ENCODE results near the gene PAIP1.
"Not testable (repeated sequence)": the region's sequence is repeated elsewhere in the genome, so short reads cannot be mapped to it uniquely, and the experiment has no call there.

Gene PAIP1

DNA sequence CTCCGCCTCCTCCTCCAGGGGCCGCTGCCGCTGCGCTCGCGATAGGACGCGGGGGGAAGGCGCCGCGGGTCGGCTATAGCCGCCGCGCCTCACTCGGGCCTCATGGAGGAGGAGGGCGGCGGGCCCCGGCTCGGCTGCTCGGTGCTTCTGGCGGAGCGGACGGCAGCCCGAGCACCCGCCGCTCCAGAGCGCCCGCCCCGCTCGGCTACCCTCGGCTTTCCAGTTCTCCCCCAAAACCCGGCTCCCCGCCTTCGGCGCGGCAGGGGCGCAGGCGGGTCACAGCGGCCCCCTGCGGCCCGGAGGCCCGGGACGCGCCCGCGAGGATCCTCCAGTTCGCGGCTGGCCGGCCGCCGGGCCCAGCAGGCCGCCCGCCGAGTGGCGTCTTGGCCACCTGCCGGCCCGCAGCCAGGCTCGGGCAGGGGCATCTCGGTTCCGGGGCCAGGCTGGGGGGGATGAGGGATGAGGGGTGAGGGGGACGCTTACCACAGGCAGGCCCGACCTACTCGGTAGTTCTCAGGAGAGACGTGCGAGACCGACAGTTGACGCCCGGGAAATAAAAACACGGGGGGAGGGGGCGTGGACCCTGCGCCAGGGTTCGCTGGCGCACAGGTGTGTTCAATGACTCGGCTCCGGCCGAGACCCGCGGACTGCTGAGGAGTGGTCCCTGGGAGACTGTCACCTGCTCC lies at the start of gene PAIP1:
Gene PAIP1, minus strand, starts transcription at position 221 of the 686 bp plus-strand sequence. CDS start 231 bp downstream, outside the sequence.
- DNase-seq, result peak; percentile 86

DNA sequence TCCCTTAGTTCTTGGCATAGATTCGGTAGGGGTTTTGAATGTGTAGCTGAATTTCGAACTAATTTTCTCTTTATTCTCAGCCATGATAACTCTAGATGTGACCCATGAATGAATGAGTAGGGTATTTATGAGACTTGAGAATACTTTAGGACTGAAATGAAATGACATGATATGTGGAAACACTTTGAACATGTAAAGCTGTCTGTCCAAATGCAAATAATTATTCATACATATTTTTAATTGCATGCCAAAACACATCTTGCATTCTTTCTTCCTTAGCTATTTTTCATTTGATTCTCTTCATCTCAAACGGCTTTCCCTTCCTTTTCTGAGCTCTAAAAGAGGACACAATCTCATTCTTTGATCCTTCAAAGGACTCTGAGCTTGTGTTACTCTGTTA lies 49.5 kb upstream of the PAIP1 start:
- DNase-seq, result no peak

- DNase-seq, result no peak
These were observed 47.8 kb upstream of the PAIP1 start for GRCh38 chr5:43604699-43605098.

DNA sequence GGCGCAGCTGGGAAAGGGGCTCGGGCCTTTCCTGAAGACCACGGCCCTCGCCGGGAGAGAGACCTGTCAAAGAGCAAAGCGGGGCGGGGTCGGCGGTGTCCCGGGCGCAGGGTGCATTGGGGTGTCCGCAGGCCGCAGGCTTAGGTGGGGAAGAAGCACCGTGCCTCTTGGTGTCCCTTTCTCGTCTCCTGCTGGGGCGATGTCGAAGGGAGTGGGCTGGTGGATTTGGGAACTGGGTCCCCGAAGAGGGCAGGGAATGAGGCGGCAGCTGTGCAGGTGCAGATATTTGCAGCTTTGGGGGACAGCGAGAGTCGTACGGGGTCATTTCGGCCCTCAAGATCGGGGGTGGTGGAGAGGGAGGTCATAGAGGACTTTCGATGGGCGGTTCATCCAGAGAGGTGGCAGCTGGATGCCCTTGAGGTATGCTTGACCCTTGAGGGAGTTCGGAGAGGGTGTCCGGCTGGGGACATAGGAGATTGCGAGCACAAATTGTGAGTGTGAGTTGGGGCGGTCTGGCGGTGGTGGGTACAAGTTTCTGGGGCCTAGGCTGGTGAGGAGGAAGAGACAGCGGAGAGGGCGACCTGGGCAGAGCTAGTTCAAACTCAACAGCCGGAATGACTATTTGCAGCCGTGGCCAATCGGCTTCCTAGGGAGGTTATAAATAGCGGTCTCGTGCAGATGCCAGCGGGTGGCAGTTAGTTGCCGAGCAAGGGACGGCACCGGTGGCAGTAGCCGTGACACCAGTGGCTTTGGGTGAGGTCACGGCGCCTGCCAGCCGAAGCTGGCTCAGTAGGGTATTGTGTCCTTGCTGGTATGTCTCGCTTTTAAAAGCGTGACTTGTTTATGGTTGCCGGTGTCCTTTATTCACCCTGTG lies 46.7 kb upstream of the PAIP1 start:
- DNase-seq, result peak; percentile 83

DNA sequence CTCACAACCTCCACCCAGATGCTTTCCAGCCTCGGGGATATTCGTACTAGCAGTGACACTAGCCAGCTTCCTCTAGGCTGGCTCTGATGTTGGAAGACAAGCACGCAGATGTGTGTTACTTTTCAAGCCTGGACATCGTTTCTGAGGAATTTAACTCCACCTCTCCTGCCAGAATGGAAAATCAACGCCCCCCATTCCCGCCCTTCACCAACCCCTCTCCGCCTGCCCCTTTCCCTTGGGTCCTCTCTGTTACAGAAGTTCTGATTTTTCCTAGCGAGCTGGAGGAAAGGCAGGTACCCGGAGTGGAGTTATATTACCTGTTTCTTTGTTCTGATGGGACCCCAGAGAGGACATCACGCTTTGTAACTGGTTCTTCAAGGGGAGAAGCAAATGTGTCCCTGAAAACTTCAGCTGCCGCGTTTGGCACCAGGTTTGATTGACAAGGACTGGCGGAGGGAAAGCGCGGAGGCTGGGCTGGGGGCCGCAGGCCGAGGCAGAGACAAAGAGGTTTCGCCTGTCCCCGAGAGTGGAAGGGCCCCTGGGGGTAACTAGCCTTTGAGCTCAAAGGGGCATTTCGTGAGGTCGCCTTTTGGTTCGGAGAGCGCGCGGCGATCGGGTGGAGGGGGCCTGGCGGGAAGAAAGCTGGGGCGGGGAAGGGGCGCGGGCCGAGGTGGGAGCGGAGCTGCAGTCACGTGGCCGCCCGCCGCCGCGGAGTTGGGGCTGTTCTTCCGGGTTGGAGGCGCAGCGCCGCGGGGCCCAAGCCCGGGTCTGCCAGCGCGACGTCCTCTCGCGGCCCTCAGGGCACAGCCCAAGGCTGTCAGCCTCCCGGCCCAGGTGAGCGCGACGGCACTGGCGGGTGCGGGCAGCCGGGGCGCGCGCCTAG lies 45.8 kb upstream of the PAIP1 start, which contains the start of gene NNT:
Gene NNT, plus strand, starts transcription at position 720 of the 883 bp plus-strand sequence. CDS start 6,016 bp downstream, outside the sequence.
- DNase-seq, result peak; percentile 70

GRCh38 chr5:43601454-43602260 lies 44.8 kb upstream of the PAIP1 start:
- DNase-seq, result peak; percentile 3

- not testable (repeated sequence) for DNase-seq
These were observed 42.0 kb upstream of the PAIP1 start for GRCh38 chr5:43598927-43599326.

- DNase-seq, result no peak
These were observed 35.5 kb upstream of the PAIP1 start for GRCh38 chr5:43592363-43592762.

GRCh38 chr5:43590700-43591099 lies 33.8 kb upstream of the PAIP1 start:
- DNase-seq, result no peak

DNA sequence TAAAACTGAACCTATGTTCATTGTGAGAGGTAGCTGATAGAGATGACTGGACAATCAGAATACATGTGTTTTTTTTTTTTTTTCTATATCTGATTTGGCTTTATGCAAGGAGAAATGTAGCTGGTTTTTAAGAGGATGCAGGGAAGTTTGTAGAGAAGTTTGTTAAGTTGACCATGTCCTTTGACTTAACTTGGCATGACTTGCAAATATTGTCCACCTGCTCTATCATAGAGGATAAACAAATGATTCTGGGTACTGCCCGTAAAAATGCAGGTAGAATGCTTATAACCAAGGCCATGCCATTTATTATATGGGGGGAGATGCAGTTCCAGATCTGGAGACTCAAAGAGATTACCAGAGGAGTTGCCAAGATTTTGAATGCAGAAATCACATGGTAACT lies 32.4 kb upstream of the PAIP1 start:
- no peak for DNase-seq

DNA sequence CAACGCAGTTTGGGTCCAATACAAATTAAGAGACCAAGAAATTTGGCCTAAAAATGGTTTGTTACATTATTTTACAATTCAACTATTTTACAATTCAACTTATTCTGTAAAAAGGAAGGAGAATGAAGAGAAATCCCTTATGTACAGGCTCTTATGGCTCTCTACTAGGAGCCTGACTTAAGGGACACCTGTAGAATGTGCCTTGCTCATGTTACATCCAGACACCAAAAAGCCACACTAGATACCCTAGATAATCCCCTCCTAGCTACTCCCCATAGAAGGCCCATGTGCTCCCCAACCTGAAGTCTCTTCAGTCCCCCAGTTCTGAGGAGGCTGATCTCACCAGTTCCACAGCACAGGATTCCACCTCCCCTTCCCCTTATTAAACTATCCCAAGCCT lies 32.0 kb upstream of the PAIP1 start:
- DNase-seq, result no peak

DNA sequence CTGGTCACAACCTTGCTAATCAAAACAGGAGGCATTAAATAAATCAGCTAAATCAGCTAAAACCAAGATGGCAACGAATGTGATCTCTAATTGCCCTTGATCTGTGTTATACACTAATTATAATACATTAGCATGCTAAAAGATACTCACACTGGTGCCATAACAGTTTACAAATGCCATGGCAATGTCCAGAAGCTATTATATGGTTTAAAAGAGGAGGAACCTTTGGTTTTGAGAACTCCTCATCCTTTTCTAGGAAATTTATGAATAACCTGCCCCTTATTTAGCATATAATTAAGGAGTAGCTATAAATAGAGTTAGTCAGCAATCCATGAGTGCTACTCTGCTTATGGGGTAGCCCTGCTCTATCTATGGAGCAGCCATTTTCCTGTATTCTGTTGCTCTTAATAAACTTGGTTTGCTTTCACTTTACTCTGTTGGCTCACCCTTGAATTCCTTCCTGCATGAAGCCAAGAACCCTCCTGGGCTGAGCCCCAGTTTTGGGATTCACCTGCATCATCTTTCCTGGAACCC lies 27.4 kb upstream of the PAIP1 start:
- DNase-seq, result no peak

DNA sequence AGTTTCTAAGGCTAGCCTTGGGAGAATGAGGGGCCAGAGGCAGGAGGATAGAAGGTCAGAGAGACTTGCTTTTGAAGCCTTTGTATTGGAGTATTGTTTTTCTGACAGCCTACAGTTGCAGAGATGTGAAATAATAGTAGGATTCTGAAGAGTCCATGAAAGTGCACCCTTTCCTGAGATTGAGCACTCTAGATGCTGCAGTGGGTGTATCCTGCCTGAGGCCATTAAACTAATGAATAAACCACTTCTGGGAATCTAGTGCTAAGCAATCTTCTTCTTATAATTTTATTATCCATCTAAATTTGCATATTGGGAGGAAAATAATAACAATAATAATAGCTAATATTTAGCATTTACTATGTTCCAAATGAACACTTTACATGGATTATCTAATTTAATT lies 26.8 kb upstream of the PAIP1 start:
- DNase-seq, result no peak

DNA sequence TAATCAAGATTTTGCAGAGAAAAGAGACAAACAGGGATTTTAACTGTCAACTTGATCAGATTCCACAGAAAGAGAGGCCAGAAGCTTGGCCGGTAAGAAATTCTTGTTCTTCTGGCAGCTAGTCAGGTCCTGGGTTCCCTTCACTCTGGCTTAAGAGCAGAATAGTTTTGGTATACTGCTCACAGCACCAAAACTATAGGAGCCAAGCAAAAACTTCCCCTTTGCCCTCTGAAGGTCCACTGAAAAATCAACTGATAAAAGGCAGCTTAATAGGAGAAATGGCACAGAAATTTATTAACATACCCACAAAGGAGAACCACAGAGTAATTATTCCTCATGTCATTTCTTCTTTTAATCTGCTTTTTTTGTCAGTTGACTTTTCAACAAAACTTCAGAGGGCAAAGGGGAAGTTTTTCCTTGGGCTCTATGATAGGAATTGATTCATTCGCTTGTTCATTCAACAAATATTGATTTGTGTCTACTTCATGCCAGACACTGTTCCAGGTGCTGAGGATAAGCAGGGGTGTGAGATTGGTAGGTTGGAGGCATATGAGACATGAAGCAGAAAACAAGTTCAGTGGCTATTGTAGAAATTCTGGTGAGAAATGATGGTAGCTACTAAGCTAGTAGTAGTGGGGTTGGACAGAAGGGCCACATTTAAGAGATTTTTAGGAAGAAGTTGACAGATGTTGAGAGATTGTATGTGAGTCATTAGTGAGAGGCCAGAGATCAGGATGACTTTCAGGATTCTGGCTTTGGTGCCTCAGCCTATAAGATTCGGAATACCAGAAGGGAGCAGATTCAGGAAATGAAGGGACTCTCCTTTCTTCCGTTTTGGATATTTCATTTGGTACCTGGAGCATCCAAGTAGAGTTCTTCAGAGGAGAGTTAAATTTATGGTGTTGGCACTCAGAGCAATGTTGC lies 25.5 kb upstream of the PAIP1 start:
- no peak for DNase-seq

DNA sequence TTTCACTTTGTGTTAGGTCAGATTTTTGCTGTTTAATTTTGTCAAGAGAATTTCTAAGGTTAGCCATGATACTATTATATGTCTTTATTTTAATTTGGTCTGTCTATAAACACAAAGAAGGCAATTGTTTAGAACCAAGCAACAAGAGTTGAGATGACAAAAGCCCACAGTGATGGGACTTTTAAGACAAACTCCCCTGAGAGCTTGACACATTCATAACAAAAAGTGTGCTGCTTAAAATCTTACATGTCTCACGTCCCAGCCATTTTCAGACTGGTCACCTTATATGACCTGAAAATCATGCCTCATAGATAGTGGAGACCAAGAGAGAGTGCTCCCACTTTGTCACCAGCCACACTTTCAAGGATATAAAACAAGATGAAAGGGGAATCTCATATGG lies 24.5 kb upstream of the PAIP1 start:
- no peak for DNase-seq

GRCh38 chr5:43580402-43581210 lies 23.7 kb upstream of the PAIP1 start:
- not testable (repeated sequence) for DNase-seq

- DNase-seq, result no peak
These were observed 16.2 kb upstream of the PAIP1 start for GRCh38 chr5:43573058-43573457.

- no peak for DNase-seq
These were observed 15.5 kb upstream of the PAIP1 start for GRCh38 chr5:43572357-43572756.

GRCh38 chr5:43571237-43571636 lies 14.4 kb upstream of the PAIP1 start:
- no peak for DNase-seq
